ENCODE results near the gene GLT8D2. TPM values are rescaled to one million over a fixed set of nuclear protein-coding genes. Genes with fewer than 3 reads are reported as not detected.

The GLT8D2 gene
- total and polyA plus RNA-seq, 2 donors (not counting 3 experiments of a cell fraction or from before 2014, with no cell fraction given): 1.7 to 2.6 TPM

DNA sequence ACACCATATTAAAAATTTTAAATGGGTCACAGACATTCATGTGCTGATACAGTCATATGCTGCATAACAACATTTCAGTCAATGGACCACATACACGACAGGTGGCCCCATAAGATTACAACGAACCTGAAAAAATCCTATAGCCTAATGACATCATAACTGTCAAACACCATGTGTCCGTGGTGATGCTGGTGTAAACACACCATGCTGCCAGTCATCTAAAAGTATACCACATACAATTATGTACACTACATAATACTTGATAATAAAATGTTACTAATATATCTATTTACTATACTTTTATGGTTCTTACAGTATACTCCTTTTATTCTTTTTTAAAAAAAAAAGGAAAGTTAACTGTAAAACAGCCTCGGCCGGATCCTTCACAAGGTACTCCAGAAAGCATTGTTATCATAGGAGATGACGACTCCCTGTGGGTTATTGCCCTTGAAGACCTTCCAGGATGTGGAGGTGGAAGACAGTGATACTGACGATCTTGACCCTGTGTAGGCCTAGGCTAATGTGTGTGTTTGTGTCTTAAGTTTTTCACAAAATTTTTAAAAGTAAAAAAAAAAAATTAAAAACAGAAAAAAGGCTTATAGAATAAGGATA is 89.3 kb downstream of the GLT8D2 start:
- intact Hi-C loops (cut with micrococcal nuclease): no loop called here
- no peaks in the 10 kb centered on the region for H4K20me1 ChIP-seq (replicated peaks; ENCODE audit: control insufficient read depth, extremely low read depth, insufficient read depth, low read length)
- no peak overlapping the region for H3K27ac ChIP-seq (ENCODE audit: insufficient read depth, low read depth, low read length)
- dilution Hi-C loops (cut with MboI; ENCODE audit: extremely low pct_ligation_motif_present, low sequenced_read_pairs): no loop called here
- TF ChIP-seq FOS (IDR thresholded peaks at IDR 0.05; ENCODE audit: borderline replicate concordance, insufficient read depth, low read length) (no peak), MYC (IDR thresholded peaks at IDR 0.05; ENCODE audit: low read depth, low read length) (no peak), EZH2 (IDR thresholded peaks at IDR 0.05; ENCODE audit: borderline replicate concordance, low read depth, low read length, severe bottlenecking) (no peak), POLR2A (IDR thresholded peaks at IDR 0.05; ENCODE audit: low read depth, low read length) (no peak), JUN (IDR thresholded peaks at IDR 0.05; ENCODE audit: borderline replicate concordance, insufficient read depth, insufficient read length, low read depth) (no peak), POLR2AphosphoS5 (IDR thresholded peaks at IDR 0.05; ENCODE audit: insufficient read depth, low read depth, low read length) (no peak), GATA2 (IDR thresholded peaks at IDR 0.05; ENCODE audit: insufficient read depth, insufficient read length, low read depth, low read length) (no peak)
- TF ChIP-seq, protein P1, sequence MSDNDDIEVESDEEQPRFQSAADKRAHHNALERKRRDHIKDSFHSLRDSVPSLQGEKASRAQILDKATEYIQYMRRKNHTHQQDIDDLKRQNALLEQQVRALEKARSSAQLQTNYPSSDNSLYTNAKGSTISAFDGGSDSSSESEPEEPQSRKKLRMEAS (IDR thresholded peaks at IDR 0.05; ENCODE audit: insufficient read depth, insufficient read length): no peak
- TF ChIP-seq, protein P2, sequence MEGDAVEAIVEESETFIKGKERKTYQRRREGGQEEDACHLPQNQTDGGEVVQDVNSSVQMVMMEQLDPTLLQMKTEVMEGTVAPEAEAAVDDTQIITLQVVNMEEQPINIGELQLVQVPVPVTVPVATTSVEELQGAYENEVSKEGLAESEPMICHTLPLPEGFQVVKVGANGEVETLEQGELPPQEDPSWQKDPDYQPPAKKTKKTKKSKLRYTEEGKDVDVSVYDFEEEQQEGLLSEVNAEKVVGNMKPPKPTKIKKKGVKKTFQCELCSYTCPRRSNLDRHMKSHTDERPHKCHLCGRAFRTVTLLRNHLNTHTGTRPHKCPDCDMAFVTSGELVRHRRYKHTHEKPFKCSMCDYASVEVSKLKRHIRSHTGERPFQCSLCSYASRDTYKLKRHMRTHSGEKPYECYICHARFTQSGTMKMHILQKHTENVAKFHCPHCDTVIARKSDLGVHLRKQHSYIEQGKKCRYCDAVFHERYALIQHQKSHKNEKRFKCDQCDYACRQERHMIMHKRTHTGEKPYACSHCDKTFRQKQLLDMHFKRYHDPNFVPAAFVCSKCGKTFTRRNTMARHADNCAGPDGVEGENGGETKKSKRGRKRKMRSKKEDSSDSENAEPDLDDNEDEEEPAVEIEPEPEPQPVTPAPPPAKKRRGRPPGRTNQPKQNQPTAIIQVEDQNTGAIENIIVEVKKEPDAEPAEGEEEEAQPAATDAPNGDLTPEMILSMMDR (IDR thresholded peaks at IDR 0.05; ENCODE audit: extremely low read depth in 1 of 2, insufficient read depth in 1 of 2, low read depth in 1 of 2, low read length in 2 of 2): no peak
- H2AFZ ChIP-seq (ENCODE audit: low read depth, low read length): no peak overlapping the region
- H3K4me2 ChIP-seq (ENCODE audit: insufficient read depth, low read length): no peak overlapping the region
- DNase-seq (ENCODE audit: low read depth, low spot score) (no peak), FAIRE-seq (no peak)
- H3K4me1 ChIP-seq (ENCODE audit: control insufficient read depth, extremely low read depth, insufficient read depth, low read length): peaks cover 10% of the 10 kb centered on the region
- no peaks in the 10 kb centered on the region for H3K36me3 ChIP-seq (ENCODE audit: control insufficient read depth in 2 of 2, extremely low read depth in 1 of 2, insufficient read depth in 2 of 2, low read length in 2 of 2)
- no peaks in the 10 kb centered on the region for H3K9me3 ChIP-seq (replicated peaks; ENCODE audit: control insufficient read depth, insufficient read depth, low read length)
- H3K79me2 ChIP-seq (ENCODE audit: control insufficient read depth, insufficient read depth, low read length): peaks cover 25% of the 10 kb centered on the region
- POLR2A ChIA-PET: interaction anchor here (0.6 kb wide), 1 partner anchor 115 kb away, joined by 16 read pairs; no protein-coding TSS in a partner anchor
- no peaks in the 10 kb centered on the region for H3K27me3 ChIP-seq (ENCODE audit: control insufficient read depth in 2 of 2, insufficient read depth in 2 of 2, low read length in 2 of 2)
- no peak overlapping the region for H3K4me3 ChIP-seq (replicated peaks in 1 of 3; ENCODE audit: insufficient read depth in 1 of 3, low read depth in 1 of 3, low read length in 3 of 3)
- no TSS peak for BruUV-seq (replicated peaks)
- H3K9me1 ChIP-seq (replicated peaks; ENCODE audit: control insufficient read depth, extremely low read depth, insufficient read depth, low read length): no peaks in the 10 kb centered on the region
- CTCF ChIA-PET: no interaction called here
- no peak overlapping the region for H3K9ac ChIP-seq (replicated peaks; ENCODE audit: extremely low read depth, insufficient read depth, low read length)

Data from endothelial cell of umbilical vein (primary cell).